HG02943 (cell line): ENCODE data around the gene SAPCD2.
A peak's percentile ranks its signal among the peaks of the same experiment; 100 is the strongest.
"Not testable (repeated sequence)": the region's sequence is repeated elsewhere in the genome, so short reads cannot be mapped to it uniquely, and the experiment has no call there.

Source experiments
- ATAC-seq: cut with Tn5 transposase; IDR thresholded peaks from one replicate; pipeline ENCODE4 v1.9.1; 2021; ENCODE audit warnings: mild to moderate bottlenecking, low read depth, moderate library complexity; ENCODE audit not compliant: unreplicated experiment

SAPCD2 gene

GRCh38 chr9:137070201-137070905, at the start of gene SAPCD2:
Gene SAPCD2 (minus strand): TSS chr9:137070557. CDS start chr9:137070460, 97 bp downstream.
- peak; percentile 58 for ATAC-seq

- not testable (repeated sequence) for ATAC-seq
Measured at GRCh38 chr9:137118092-137118603, 47.8 kb upstream of the SAPCD2 start.

- no peak for ATAC-seq
Measured at GRCh38 chr9:137117269-137117731, 46.9 kb upstream of the SAPCD2 start.

GRCh38 chr9:137116728-137117127, 46.4 kb upstream of the SAPCD2 start:
- no peak for ATAC-seq

GRCh38 chr9:137116027-137116507, 45.7 kb upstream of the SAPCD2 start:
- no peak for ATAC-seq

GRCh38 chr9:137115394-137116026, 45.2 kb upstream of the SAPCD2 start:
- no peak for ATAC-seq

GRCh38 chr9:137114613-137115393, 44.4 kb upstream of the SAPCD2 start, which contains the start of gene DPP7:
Gene DPP7 (minus strand): TSS chr9:137114733. CDS start chr9:137114713, 20 bp downstream.
- peak; percentile 50 for ATAC-seq

GRCh38 chr9:137114220-137114612, 43.9 kb upstream of the SAPCD2 start:
- ATAC-seq, result peak; percentile 10

GRCh38 chr9:137113385-137114159, 43.2 kb upstream of the SAPCD2 start:
- ATAC-seq, result no peak

- ATAC-seq, result no peak
Measured at GRCh38 chr9:137112564-137113384, 42.4 kb upstream of the SAPCD2 start.

- ATAC-seq, result no peak
Measured at GRCh38 chr9:137111788-137112563, 41.6 kb upstream of the SAPCD2 start.

- no peak for ATAC-seq
Measured at GRCh38 chr9:137110911-137111787, 40.8 kb upstream of the SAPCD2 start.

- no peak for ATAC-seq
Measured at GRCh38 chr9:137110147-137110910, 40.0 kb upstream of the SAPCD2 start.

GRCh38 chr9:137109250-137110146, 39.1 kb upstream of the SAPCD2 start:
- ATAC-seq, result no peak

- ATAC-seq, result no peak
Measured at GRCh38 chr9:137108608-137109249, 38.4 kb upstream of the SAPCD2 start.
